ENCODE measurements around the gene ITIH6.
"Not testable (repeated sequence)": the region's sequence is repeated elsewhere in the genome, so short reads cannot be mapped to it uniquely, and the experiment has no call there.

The ITIH6 gene

DNA sequence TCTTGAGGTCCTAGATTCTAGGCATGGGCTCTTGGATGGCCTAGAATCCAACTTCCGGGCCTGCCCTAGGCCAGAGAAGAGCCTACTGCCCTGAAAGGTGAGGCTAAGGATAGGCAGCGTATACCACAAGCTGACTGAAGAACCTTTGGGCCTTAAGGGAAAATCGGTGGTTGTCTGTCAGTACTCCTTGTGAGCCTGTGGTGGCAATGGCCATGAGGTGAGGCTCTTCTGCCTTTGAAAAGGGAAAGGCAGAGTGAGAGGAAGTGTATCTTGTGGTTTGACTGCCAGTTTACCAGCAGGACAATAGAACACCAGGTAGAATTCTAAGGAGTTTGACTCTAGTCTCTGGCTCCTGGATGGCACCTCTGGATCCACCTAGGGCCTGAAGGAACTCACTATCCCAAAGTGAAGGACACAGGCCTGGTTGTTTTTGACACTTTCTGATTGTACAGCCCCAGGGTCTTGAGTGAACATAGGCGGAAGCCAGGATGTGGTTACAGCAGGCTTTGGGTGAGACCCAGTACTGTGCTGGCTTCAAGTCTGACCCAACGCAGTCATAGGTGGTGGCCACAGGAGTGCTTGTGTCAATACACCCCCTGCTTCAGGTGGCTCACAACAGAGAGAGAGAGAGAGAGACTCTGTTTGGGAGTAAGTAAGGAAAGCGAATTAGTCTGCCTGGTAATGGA is 20.9 kb downstream of the ITIH6 start:
- no peak for DNase-seq
- Histone ChIP-seq H3K9me3 (no peaks in the 10 kb centered on the region), H3K27me3 (no peaks in the 10 kb centered on the region), H3K4me3 (no peak overlapping the region), H3K4me1 (peaks cover 0 to 14% (median 3%) of the 10 kb centered on the region in 4 donors), H3K27ac (no peak overlapping the region), H3K36me3 (no peaks in the 10 kb centered on the region)
- intact Hi-C loops (cut with DNase I; ENCODE audit: low total_unique reads), result no loop called here
- TF ChIP-seq, protein P1, sequence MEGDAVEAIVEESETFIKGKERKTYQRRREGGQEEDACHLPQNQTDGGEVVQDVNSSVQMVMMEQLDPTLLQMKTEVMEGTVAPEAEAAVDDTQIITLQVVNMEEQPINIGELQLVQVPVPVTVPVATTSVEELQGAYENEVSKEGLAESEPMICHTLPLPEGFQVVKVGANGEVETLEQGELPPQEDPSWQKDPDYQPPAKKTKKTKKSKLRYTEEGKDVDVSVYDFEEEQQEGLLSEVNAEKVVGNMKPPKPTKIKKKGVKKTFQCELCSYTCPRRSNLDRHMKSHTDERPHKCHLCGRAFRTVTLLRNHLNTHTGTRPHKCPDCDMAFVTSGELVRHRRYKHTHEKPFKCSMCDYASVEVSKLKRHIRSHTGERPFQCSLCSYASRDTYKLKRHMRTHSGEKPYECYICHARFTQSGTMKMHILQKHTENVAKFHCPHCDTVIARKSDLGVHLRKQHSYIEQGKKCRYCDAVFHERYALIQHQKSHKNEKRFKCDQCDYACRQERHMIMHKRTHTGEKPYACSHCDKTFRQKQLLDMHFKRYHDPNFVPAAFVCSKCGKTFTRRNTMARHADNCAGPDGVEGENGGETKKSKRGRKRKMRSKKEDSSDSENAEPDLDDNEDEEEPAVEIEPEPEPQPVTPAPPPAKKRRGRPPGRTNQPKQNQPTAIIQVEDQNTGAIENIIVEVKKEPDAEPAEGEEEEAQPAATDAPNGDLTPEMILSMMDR (IDR thresholded peaks at IDR 0.05), result no peak

GRCh38 chrX:54776061-54776460 is 22.0 kb downstream of the ITIH6 start:
- intact Hi-C loops (cut with DNase I; ENCODE audit: low total_unique reads), result no loop called here
- no peaks in the 10 kb centered on the region for H3K9me3 ChIP-seq
- no peak for DNase-seq
- no peak overlapping the region for H3K27ac ChIP-seq
- peaks cover 0 to 14% (median 3%) of the 10 kb centered on the region in 4 donors for H3K4me1 ChIP-seq
- H3K4me3 ChIP-seq, result no peak overlapping the region
- no peaks in the 10 kb centered on the region for H3K27me3 ChIP-seq
- H3K36me3 ChIP-seq, result no peaks in the 10 kb centered on the region
- TF ChIP-seq, protein P1 (IDR thresholded peaks at IDR 0.05), result no peak

- intact Hi-C loops (cut with DNase I; ENCODE audit: low total_unique reads); H3K27me3 ChIP-seq; DNase-seq; H3K4me3 ChIP-seq; H3K9me3 ChIP-seq; H3K36me3 ChIP-seq: not testable (repeated sequence)
- H3K27ac ChIP-seq, result peak overlapping the region in 1 of 2 donors; percentile 25
- H3K4me1 ChIP-seq, result peaks cover 0 to 14% (median 3%) of the 10 kb centered on the region in 4 donors
Measured at GRCh38 chrX:54774391-54775094, 23.5 kb downstream of the ITIH6 start.

DNA sequence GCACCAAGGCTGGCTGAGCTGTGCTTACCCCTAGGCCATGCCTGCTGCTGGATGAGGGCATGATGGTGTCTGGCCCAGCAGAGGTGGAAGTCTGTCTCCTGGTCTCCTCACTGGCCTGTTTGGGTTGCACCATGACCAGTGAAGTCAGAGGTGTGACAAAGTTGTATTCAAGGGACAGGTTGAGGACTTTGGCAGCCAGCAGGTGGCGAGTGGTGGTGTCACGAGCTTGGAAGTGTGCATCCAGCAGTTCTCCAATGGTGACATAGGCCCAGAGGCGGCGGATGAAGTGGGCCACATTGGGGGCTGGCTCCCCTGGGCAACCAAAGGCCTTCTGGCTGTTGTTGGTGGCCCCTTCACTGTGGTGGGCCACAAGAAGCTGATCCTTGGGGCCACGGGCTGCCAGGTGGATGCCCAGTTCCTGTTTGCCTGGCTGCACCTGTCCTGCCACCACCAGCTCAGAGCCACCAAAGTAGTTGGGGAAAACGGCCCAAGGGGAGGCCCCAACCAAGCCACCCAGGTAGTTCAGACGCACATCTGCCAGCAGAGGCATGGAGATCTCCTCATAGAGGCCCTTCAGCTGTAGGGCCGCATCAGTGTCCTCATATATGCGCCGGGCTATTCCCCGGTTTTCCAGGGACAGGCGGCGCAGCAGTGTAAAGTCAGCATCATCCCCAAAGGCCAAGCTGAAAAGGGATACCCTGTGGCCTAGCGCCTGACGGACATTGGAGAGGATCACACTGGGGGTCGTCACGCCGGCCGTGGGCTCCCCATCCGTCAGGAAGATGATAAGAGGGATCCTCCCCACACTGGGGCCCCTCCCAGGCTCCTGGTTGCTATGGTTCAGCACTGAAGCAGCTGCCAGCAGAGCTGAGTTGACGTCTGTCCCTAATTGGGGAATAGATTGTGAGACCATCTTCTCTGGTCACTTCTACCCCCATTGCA is 39.7 kb downstream of the ITIH6 start:
- Histone ChIP-seq H3K4me3 (no peak overlapping the region), H3K4me1 (no peaks in the 10 kb centered on the region), H3K9me3 (no peaks in the 10 kb centered on the region), H3K27me3 (no peaks in the 10 kb centered on the region), H3K27ac (no peak overlapping the region), H3K36me3 (no peaks in the 10 kb centered on the region)
- TF ChIP-seq, protein P1 (IDR thresholded peaks at IDR 0.05), result no peak
- DNase-seq, result no peak
- intact Hi-C loops (cut with DNase I; ENCODE audit: low total_unique reads), result no loop called here

DNA sequence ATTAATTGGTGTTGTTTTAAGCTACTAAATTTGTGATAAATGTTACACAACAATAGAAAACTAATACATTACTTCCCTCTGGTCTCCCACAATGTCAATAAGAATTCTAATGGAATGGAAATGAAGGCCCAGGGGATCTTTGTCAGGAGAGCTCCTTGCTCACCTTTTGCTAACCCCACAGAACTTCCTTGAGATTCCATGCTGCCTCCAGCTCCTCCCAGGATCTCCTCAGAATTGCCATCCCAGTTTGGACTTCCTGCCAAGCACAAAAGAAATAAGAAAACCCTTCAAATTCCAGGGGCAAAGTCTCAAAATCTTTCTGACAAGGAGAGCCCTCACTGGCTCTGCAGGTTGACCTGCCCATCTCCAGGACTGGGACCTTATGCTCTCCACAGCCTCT is 43.2 kb downstream of the ITIH6 start:
- DNase-seq, result no peak
- H3K9me3 ChIP-seq, result no peaks in the 10 kb centered on the region
- no peak overlapping the region for H3K27ac ChIP-seq
- H3K4me3 ChIP-seq, result no peak overlapping the region
- no peaks in the 10 kb centered on the region for H3K4me1 ChIP-seq
- no peaks in the 10 kb centered on the region for H3K27me3 ChIP-seq
- TF ChIP-seq, protein P1 (IDR thresholded peaks at IDR 0.05), result no peak
- H3K36me3 ChIP-seq, result no peaks in the 10 kb centered on the region
- intact Hi-C loops (cut with DNase I; ENCODE audit: low total_unique reads), result no loop called here

Data from tibial artery (tissue), 4 donors.